Subcutaneous abdominal adipose tissue (tissue), 5 donors: ENCODE data around the gene TCFL5.

Experiments
- H3K27ac ChIP-seq: one replicate; pipeline ENCODE4 v1.7.0; 2013; ENCODE audit warnings: low read depth, mild to moderate bottlenecking, inconsistent platforms, low read length, moderate library complexity
- H3K27me3 ChIP-seq, 5 donors: one replicate each; pipeline ENCODE4 v1.7.0; 2013; ENCODE audit warnings: low read length in 5 of 5, inconsistent platforms in 1 of 5; ENCODE audit not compliant: control insufficient read depth in 5 of 5, insufficient read depth in 4 of 5
- H3K36me3 ChIP-seq, 5 donors: one replicate each; pipeline ENCODE4 v1.7.0; 2013; ENCODE audit warnings: low read length in 5 of 5; ENCODE audit not compliant: control insufficient read depth in 5 of 5, insufficient read depth in 5 of 5
- H3K4me1 ChIP-seq, 5 donors: one replicate each; pipeline ENCODE4 v1.7.0; 2013; ENCODE audit warnings: low read length in 5 of 5, mild to moderate bottlenecking in 3 of 5, moderate library complexity in 1 of 5; ENCODE audit not compliant: control insufficient read depth in 5 of 5, insufficient read depth in 5 of 5
- H3K4me3 ChIP-seq, 5 donors: one replicate each; pipeline ENCODE4 v1.7.0; 2013; ENCODE audit warnings: low read length in 5 of 5, low read depth in 1 of 5
- H3K9ac ChIP-seq, 5 donors: one replicate each; pipeline ENCODE4 v1.7.0; 2013; ENCODE audit warnings: low read length in 5 of 5, mild to moderate bottlenecking in 4 of 5, moderate library complexity in 3 of 5
- H3K9me3 ChIP-seq, 5 donors: one replicate each; pipeline ENCODE4 v1.7.0; 2013; ENCODE audit warnings: low read length in 5 of 5; ENCODE audit not compliant: control insufficient read depth in 5 of 5
- donor health status: healthy.
- donor health status: healthy.
- donor health status: healthy.
- donor health status: healthy.
- donor health status: healthy.

Gene TCFL5

GRCh38 chr20:62861726-62862336 lies at the start of gene TCFL5:
Gene TCFL5 (minus strand): TSS chr20:62861822. CDS start chr20:62861670, 152 bp downstream.
- Histone ChIP-seq H3K9ac (no peak within 1 kb of the TSS), H3K4me1 (peaks cover 0 to 15% (median 13%) of the 10 kb centered on the region in 5 donors), H3K27me3 (peaks cover 0 to 3% (median 0%) of the 10 kb centered on the region in 5 donors), H3K27ac (no peak within 1 kb of the TSS), H3K9me3 (no peaks in the 10 kb centered on the region), H3K4me3 (peak within 1 kb of the TSS in 4 of 5 donors; percentile 63 to 66 (median 63)), H3K36me3 (peaks cover 0 to 6% (median 5%) of the 10 kb centered on the region in 5 donors)

DNA sequence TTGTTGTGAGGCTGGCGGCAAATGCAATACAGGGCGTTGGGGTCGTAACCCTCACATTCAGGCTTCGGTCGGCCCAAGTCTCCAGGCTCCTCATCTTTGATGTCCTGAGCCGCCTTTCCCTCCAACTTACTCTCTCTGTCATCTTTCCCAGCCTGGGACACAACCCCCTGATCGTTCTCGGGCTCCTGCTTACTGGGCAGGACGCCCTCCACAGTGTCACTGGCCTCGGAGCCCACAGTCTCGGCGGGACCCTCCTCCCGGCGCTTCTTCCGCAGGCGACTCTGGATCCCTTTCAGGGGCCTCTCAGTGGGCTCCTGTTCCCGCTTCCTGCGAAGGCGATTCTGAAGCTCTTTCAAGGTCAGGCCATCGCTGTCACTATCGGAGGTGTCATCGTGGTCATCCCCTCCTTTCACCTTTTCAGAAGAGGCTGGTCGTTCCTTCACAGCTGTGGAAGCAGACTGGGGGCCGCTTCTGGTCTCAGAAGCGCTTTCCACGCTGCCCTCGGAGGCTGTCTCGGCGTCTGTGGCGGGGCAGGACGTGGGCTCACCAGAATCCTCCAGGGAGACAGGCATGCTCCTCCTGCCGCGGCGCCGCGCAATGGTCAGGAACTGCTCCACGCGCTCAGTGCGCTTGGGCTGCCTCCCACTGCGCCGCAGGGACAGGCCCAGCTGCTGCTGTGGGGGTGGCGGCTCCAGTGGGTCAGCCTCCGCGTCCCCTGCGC lies 49.3 kb upstream of the TCFL5 start:
- no peak overlapping the region for H3K4me3 ChIP-seq
- H3K4me1 ChIP-seq, result peaks cover 0 to 23% (median 21%) of the 10 kb centered on the region in 5 donors
- H3K36me3 ChIP-seq, result peaks cover 3 to 74% (median 72%) of the 10 kb centered on the region in 5 donors
- no peak overlapping the region for H3K9ac ChIP-seq
- no peaks in the 10 kb centered on the region for H3K27me3 ChIP-seq
- no peaks in the 10 kb centered on the region for H3K9me3 ChIP-seq
- H3K27ac ChIP-seq, result no peak overlapping the region

DNA sequence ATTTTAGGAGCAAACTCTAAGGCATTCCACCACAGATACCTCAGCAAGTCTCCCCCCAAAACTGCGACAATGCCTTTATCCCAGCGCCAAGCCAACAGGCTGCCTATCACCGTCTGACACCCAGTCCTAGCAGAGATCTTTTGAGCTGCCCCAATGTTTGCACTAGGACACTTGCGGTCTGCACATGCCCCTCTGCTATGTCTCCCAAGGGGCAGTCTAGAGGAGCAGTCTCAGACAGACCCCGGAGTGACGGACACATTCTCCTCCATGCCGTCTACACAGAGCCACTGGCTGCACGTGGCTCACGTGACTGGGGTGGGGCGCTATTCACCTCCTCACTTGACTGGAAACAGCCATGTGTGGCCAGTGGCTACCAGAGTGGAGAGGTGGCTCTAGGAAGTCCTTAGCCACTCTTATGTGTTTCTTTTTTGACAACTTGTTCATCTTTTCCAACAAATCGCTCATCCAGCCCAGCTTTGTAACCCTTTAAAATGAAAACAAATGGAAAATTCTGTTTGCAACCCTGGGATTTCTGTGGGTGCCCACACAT lies 48.7 kb upstream of the TCFL5 start:
- Histone ChIP-seq H3K4me3 (no peak overlapping the region), H3K27me3 (no peaks in the 10 kb centered on the region), H3K9ac (no peak overlapping the region), H3K36me3 (peaks cover 3 to 80% (median 78%) of the 10 kb centered on the region in 5 donors), H3K27ac (no peak overlapping the region), H3K9me3 (no peaks in the 10 kb centered on the region), H3K4me1 (peaks cover 0 to 20% (median 17%) of the 10 kb centered on the region in 5 donors)

DNA sequence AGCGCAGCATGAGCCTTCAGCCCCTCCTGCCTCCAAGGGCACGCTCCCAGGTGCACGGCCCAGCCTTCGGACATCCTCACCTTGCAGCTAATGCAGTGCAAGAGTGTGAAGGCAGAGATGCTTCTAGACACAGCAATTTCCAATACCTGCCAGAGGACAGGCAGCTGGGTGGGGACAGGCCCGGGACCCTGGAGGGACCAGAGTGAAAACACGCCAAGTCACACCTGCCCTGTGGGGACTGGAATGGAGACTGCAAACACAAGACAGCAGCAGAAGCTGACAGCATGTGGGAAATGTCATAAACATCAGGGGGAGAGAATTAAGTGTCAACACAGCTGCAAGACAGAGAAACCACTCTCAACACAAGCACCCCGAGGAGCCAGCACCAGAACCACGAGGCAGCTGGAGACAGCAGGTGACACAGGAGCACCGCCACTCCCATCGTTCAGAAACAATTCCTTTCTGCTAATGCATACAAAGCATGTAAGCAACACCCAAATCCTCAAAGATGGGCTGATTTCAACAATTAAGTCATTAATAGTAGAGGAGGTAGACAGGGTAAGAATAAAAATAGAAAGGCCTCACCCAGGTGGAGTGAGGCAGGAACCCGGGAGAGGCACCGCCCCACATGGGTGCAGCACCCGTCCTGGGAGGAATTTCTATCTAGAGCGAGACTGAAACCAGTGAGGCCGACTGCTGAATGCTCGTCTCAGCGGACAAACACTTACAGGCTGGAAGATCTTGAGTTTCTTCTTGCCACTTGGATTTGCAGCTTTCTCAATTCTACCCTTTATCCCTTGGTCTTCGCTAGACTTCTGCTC lies 47.6 kb upstream of the TCFL5 start:
- Histone ChIP-seq H3K36me3 (peaks cover 4 to 90% (median 87%) of the 10 kb centered on the region in 5 donors), H3K27ac (no peak overlapping the region), H3K9me3 (no peaks in the 10 kb centered on the region), H3K4me3 (no peak overlapping the region), H3K27me3 (no peaks in the 10 kb centered on the region), H3K4me1 (peaks cover 0 to 9% (median 6%) of the 10 kb centered on the region in 5 donors), H3K9ac (no peak overlapping the region)

GRCh38 chr20:62907384-62908317 lies 46.0 kb upstream of the TCFL5 start:
- Histone ChIP-seq H3K36me3 (peaks cover 7 to 98% (median 93%) of the 10 kb centered on the region in 5 donors), H3K27ac (no peak overlapping the region), H3K4me3 (no peak overlapping the region), H3K9ac (no peak overlapping the region), H3K9me3 (no peaks in the 10 kb centered on the region), H3K27me3 (no peaks in the 10 kb centered on the region), H3K4me1 (no peaks in the 10 kb centered on the region)

DNA sequence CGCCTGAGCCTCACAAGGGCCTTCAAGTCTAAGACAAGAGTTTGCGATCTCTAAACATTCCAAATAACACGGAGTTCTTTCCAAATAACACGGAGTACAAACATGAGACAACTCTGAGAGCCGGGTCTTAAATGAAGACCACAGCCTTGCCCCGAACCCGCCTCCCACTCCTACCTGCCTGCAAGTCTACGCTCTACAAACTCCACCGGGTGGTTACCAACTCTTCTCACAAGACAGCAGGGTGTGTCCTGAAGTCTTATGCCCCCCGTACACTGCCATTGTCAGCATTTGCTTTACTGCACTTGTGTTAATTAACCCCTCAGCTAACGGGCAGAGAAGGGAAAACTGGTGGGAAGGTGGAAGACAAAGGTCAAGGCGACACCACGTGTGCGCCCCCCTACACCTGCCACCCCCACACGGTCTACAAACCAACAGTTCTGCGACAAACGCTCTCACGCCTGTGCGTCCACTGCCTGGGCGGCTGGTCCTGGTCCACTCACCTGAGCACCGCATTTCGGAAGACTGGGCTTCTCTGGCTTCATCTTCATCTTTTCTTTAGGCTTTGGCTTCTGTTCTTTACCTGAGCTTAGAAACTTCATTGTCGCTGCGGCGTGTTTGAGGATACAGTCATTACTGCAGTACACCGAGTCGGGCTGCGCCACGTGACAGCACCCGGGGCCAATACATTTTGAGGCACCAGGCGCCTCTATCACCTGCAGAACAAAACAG lies 45.2 kb upstream of the TCFL5 start:
- H3K36me3 ChIP-seq, result peaks cover 7 to 99% (median 95%) of the 10 kb centered on the region in 5 donors
- H3K9ac ChIP-seq, result no peak overlapping the region
- no peaks in the 10 kb centered on the region for H3K27me3 ChIP-seq
- H3K4me3 ChIP-seq, result no peak overlapping the region
- no peaks in the 10 kb centered on the region for H3K4me1 ChIP-seq
- no peak overlapping the region for H3K27ac ChIP-seq
- no peaks in the 10 kb centered on the region for H3K9me3 ChIP-seq

DNA sequence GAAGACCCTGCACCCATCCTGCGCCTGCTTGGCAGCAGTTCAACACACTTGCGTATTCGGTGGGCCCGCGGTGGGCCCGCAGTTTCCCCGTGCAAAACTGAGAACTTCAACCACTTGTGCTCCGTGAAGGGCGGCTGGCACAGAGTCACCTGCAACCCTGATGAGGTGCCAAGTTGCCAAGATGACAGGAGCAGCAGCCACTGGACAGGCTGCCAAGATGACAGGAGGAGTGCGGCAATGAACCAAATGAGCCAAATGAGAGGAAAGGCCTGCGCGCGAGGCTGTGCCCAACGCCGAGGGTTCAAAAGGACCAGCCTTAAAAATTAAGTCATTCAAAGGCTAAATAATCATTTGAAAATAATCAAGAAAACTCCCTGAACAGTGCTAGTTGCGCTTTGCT lies 44.6 kb upstream of the TCFL5 start:
- H3K27me3 ChIP-seq, result no peaks in the 10 kb centered on the region
- H3K4me1 ChIP-seq, result no peaks in the 10 kb centered on the region
- no peak overlapping the region for H3K9ac ChIP-seq
- no peaks in the 10 kb centered on the region for H3K9me3 ChIP-seq
- H3K36me3 ChIP-seq, result peaks cover 7 to 99% (median 93%) of the 10 kb centered on the region in 5 donors
- H3K4me3 ChIP-seq, result no peak overlapping the region
- no peak overlapping the region for H3K27ac ChIP-seq

GRCh38 chr20:62905536-62906117 lies 44.0 kb upstream of the TCFL5 start:
- Histone ChIP-seq H3K27me3 (no peaks in the 10 kb centered on the region), H3K4me1 (peaks cover 0 to 1% (median under 1%) of the 10 kb centered on the region in 5 donors), H3K9ac (no peak overlapping the region), H3K36me3 (peaks cover 7 to 95% (median 89%) of the 10 kb centered on the region in 5 donors), H3K27ac (no peak overlapping the region), H3K4me3 (no peak overlapping the region), H3K9me3 (no peaks in the 10 kb centered on the region)
